Fibroblast of upper back skin (primary cell): ENCODE data around the gene SEMA3A.

Experiments used
- DNase-seq: peaks from one replicate; pipeline ENCODE4 v3.0.0-alpha.2; 2013

The SEMA3A gene

DNA sequence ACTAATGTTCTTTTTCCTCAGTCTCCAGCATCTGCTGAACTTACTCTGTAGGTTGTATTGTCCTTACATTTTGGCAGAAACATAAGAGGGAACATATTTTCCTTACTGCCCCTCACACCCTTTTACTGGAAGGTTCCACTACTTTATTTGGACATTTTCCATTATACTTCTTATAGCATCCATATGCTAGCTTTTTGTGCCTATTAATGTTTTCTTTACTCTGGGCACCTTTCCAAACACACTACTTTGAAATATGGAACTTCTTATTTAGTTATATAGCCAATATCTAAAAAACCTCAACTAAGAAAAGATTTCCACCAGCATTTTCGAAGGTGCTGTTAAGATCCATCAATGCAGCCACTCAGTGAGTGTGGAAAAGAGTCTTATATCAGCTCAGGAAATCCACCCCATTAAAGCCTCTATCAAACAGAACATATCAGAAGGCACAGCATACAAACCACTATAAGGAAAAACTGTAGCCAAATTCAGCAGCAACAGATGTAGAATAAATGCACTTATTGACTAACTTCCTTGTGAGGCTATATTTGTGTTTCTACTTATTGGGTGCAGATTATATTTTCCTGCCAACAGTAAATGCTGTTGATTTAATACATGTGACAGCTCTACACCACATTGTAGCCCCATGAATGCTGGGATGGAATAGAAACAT lies 273.2 kb downstream of the SEMA3A start:
- DNase-seq = peak; percentile 16

GRCh38 chr7:83918142-83918541 lies 276.4 kb downstream of the SEMA3A start:
- DNase-seq = no peak

DNA sequence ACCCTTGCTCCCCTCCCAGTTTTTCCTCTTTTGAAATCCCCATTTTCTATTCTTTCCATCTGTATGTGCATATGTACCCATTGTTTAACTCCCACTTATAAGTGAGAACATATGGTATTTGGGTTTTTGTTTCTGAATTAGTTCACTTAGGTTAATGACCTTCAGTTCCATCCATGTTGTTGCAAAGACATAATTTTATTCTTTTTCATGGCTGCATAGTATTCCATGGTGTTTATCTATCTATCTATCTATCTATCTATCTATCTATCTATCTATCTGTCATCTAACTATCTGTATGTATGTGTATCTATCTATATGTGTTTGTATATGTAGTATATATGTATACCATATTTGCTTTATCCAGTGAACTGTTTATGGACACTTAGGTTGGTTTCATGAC lies 281.4 kb downstream of the SEMA3A start:
- DNase-seq = no peak

DNA sequence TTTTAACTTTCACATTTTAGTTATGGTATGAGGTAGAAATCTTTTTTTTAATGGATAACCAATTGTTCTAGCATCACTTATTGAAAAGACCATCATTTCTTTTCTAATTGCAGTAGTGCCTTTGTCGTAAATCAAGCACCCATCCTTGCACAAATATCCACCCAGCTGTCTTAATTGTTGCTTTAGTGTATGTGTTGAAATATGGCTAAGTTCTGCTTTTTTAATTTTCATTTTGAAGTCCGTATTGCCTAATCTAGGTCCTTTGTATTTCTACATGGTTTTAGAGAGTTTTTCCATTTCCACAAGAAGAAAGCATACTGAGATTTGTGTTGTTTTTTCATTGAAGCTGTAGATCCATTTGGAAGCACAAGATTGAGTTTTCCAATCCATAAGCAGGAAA lies 286.1 kb downstream of the SEMA3A start:
- no peak for DNase-seq
